GM23338 (cell line): ENCODE results near the gene PTPRR. TPM values are rescaled to one million over a fixed set of nuclear protein-coding genes. Genes with fewer than 3 reads are reported as not detected.

Experiments
- EZH2phosphoT487 ChIP-seq: fragments of 200-600 bp; sonication (generic); IDR thresholded peaks from one replicate; pipeline ENCODE4 v1.8.1; 2018; ENCODE audit warnings: antibody characterized with exemption; ENCODE audit not compliant: unreplicated experiment
- JUNB ChIP-seq: IDR thresholded peaks from one replicate; pipeline ENCODE4 v1.6.1; 2016; ENCODE audit warnings: antibody characterized with exemption; ENCODE audit not compliant: unreplicated experiment
- NANOG ChIP-seq: IDR thresholded peaks from 2 replicates; pipeline ENCODE4 v1.6.1; 2016; ENCODE audit warnings: antibody characterized with exemption, borderline replicate concordance
- POLR2AphosphoS5 ChIP-seq: IDR thresholded peaks from 2 replicates; pipeline ENCODE4 v1.6.1; 2016; ENCODE audit warnings: antibody characterized with exemption, low read depth
- STAT1 ChIP-seq: IDR thresholded peaks from one replicate; pipeline ENCODE4 v1.6.1; 2016; ENCODE audit warnings: antibody characterized with exemption; ENCODE audit not compliant: unreplicated experiment
- ZNF114 ChIP-seq: fragments of 250-450 bp; sonication (Bioruptor Pico); IDR thresholded peaks from 2 replicates; pipeline ENCODE4 v1.5.0; 2020; ENCODE audit warnings: mild to moderate bottlenecking, moderate library complexity
- ZNF331 ChIP-seq: fragments of 250-450 bp; sonication (Bioruptor Pico); IDR thresholded peaks from 2 replicates; pipeline ENCODE4 v1.5.0; 2020; ENCODE audit warnings: low read depth, mild to moderate bottlenecking, moderate library complexity
- polyA plus RNA-seq: library from polyadenylated mRNA; unstranded; fragments of >200 nt; fragmentation: Nextera tagmentation; extraction: Ambion mirVana; gene quantifications from 2 replicates; pipeline ENCODE4 v1.2.1, GENCODE V29; 2016
- total RNA-seq: library from RNA; depleted of rRNA; stranded (reverse); fragments of >200 nt; shearing (Covaris generic); gene quantifications from 2 replicates; pipeline ENCODE4 v1.2.3, GENCODE V29; 2014
- TF ChIP-seq, protein P1 (sequence below): fragments of 250-450 bp; sonication (Bioruptor Pico); IDR thresholded peaks from 2 replicates; pipeline ENCODE4 v1.5.0; 2020; ENCODE audit warnings: mild to moderate bottlenecking, moderate library complexity
- TF ChIP-seq, protein P2 (sequence below): IDR thresholded peaks from one replicate; pipeline ENCODE4 v1.6.1; 2018; ENCODE audit warnings: antibody characterized with exemption; ENCODE audit not compliant: unreplicated experiment

PTPRR gene
- total and polyA plus RNA-seq, 2 experiments from 2014 or later = 0.26 to 0.76 TPM

DNA sequence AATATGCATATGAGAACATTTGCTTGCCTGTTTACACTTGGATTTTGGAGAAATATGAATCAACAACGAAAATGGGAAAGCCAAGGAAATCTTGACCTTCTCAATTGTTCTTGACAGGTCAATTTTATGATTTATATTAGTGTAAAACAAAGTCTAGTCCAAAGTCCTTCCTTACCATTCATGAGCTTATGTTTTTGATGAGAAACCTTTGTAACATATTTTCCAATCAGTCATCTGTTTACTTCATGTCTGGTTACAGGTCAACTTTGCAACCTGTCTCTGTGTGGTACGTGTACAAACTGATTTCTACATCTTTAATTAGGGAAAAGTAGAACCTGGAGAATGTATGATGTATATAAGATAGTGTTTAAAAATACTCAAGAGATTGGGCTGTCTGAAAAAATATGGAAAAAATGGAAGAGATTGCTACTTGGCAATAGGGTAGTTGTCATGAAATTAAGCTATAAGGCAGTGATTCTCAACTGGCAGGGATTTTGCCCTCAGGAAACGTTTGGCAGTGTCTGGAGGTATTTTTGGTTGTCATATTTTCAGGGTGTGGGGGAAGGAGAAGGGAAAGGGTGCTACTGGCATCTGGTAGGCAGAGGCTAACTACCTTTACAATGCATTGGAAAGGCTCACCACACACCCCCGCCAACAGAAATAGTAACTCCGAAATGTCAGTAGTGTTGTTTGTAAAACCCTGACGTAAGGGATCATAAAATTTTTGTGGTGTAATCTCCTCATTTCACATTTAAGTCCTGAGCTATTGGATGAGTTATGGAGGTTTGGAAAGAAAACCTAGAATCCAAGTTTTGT lies 172.9 kb downstream of the PTPRR start (continued):
- TF ChIP-seq, protein P1, sequence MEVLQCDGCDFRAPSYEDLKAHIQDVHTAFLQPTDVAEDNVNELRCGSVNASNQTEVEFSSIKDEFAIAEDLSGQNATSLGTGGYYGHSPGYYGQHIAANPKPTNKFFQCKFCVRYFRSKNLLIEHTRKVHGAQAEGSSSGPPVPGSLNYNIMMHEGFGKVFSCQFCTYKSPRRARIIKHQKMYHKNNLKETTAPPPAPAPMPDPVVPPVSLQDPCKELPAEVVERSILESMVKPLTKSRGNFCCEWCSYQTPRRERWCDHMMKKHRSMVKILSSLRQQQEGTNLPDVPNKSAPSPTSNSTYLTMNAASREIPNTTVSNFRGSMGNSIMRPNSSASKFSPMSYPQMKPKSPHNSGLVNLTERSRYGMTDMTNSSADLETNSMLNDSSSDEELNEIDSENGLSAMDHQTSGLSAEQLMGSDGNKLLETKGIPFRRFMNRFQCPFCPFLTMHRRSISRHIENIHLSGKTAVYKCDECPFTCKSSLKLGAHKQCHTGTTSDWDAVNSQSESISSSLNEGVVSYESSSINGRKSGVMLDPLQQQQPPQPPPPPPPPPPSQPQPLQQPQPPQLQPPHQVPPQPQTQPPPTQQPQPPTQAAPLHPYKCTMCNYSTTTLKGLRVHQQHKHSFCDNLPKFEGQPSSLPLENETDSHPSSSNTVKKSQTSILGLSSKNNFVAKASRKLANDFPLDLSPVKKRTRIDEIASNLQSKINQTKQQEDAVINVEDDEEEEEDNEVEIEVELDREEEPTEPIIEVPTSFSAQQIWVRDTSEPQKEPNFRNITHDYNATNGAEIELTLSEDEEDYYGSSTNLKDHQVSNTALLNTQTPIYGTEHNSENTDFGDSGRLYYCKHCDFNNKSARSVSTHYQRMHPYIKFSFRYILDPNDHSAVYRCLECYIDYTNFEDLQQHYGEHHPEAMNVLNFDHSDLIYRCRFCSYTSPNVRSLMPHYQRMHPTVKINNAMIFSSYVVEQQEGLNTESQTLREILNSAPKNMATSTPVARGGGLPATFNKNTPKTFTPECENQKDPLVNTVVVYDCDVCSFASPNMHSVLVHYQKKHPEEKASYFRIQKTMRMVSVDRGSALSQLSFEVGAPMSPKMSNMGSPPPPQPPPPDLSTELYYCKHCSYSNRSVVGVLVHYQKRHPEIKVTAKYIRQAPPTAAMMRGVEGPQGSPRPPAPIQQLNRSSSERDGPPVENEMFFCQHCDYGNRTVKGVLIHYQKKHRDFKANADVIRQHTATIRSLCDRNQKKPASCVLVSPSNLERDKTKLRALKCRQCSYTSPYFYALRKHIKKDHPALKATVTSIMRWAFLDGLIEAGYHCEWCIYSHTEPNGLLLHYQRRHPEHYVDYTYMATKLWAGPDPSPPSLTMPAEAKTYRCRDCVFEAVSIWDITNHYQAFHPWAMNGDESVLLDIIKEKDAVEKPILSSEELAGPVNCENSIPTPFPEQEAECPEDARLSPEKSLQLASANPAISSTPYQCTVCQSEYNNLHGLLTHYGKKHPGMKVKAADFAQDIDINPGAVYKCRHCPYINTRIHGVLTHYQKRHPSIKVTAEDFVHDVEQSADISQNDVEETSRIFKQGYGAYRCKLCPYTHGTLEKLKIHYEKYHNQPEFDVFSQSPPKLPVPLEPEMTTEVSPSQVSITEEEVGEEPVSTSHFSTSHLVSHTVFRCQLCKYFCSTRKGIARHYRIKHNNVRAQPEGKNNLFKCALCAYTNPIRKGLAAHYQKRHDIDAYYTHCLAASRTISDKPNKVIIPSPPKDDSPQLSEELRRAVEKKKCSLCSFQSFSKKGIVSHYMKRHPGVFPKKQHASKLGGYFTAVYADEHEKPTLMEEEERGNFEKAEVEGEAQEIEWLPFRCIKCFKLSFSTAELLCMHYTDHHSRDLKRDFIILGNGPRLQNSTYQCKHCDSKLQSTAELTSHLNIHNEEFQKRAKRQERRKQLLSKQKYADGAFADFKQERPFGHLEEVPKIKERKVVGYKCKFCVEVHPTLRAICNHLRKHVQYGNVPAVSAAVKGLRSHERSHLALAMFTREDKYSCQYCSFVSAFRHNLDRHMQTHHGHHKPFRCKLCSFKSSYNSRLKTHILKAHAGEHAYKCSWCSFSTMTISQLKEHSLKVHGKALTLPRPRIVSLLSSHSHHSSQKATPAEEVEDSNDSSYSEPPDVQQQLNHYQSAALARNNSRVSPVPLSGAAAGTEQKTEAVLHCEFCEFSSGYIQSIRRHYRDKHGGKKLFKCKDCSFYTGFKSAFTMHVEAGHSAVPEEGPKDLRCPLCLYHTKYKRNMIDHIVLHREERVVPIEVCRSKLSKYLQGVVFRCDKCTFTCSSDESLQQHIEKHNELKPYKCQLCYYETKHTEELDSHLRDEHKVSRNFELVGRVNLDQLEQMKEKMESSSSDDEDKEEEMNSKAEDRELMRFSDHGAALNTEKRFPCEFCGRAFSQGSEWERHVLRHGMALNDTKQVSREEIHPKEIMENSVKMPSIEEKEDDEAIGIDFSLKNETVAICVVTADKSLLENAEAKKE = no peak
- TF ChIP-seq STAT1 (no peak), ZNF331 (no peak), JUNB (no peak), NANOG (no peak), POLR2AphosphoS5 (no peak), EZH2phosphoT487 (no peak), ZNF114 (CRISPR knock-in tag) (no peak)
- TF ChIP-seq, protein P2, sequence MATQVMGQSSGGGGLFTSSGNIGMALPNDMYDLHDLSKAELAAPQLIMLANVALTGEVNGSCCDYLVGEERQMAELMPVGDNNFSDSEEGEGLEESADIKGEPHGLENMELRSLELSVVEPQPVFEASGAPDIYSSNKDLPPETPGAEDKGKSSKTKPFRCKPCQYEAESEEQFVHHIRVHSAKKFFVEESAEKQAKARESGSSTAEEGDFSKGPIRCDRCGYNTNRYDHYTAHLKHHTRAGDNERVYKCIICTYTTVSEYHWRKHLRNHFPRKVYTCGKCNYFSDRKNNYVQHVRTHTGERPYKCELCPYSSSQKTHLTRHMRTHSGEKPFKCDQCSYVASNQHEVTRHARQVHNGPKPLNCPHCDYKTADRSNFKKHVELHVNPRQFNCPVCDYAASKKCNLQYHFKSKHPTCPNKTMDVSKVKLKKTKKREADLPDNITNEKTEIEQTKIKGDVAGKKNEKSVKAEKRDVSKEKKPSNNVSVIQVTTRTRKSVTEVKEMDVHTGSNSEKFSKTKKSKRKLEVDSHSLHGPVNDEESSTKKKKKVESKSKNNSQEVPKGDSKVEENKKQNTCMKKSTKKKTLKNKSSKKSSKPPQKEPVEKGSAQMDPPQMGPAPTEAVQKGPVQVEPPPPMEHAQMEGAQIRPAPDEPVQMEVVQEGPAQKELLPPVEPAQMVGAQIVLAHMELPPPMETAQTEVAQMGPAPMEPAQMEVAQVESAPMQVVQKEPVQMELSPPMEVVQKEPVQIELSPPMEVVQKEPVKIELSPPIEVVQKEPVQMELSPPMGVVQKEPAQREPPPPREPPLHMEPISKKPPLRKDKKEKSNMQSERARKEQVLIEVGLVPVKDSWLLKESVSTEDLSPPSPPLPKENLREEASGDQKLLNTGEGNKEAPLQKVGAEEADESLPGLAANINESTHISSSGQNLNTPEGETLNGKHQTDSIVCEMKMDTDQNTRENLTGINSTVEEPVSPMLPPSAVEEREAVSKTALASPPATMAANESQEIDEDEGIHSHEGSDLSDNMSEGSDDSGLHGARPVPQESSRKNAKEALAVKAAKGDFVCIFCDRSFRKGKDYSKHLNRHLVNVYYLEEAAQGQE = no peak
